Nephron (organoid): ENCODE data around the gene WDR45B.

Source experiments
- H3K27ac Mint-ChIP-seq, 3 experiments: 2 replicates each; pipeline ENCODE4 v1.8.0; 2020; ENCODE audit warnings: mixed read lengths in 3 of 3, mild to moderate bottlenecking in 2 of 3, moderate library complexity in 1 of 3
- H3K27me3 Mint-ChIP-seq: 2 replicates; pipeline ENCODE4 v1.8.0; 2021; ENCODE audit warnings: low read depth, mild to moderate bottlenecking, moderate library complexity, mixed read lengths
- H3K36me3 Mint-ChIP-seq: 2 replicates; pipeline ENCODE4 v1.8.0; 2020; ENCODE audit warnings: low read depth, mixed read lengths
- H3K4me1 Mint-ChIP-seq: 2 replicates; pipeline ENCODE4 v1.8.0; 2020; ENCODE audit warnings: mixed read lengths
- H3K4me3 Mint-ChIP-seq, 3 experiments: 2 replicates each; pipeline ENCODE4 v1.8.0; 2020; ENCODE audit warnings: mild to moderate bottlenecking in 3 of 3, mixed read lengths in 3 of 3, moderate library complexity in 2 of 3
- H3K9me3 Mint-ChIP-seq: 2 replicates; pipeline ENCODE4 v1.8.0; 2020; ENCODE audit warnings: mixed read lengths
- TF ChIP-seq, protein P1 (sequence below), 3 experiments: fragments of 200-600 bp; sonication (generic); IDR thresholded peaks; one replicate each; pipeline ENCODE4 v1.5.0; 2021; ENCODE audit warnings: antibody characterized with exemption in 3 of 3; ENCODE audit not compliant: unreplicated experiment in 3 of 3

Gene WDR45B

DNA sequence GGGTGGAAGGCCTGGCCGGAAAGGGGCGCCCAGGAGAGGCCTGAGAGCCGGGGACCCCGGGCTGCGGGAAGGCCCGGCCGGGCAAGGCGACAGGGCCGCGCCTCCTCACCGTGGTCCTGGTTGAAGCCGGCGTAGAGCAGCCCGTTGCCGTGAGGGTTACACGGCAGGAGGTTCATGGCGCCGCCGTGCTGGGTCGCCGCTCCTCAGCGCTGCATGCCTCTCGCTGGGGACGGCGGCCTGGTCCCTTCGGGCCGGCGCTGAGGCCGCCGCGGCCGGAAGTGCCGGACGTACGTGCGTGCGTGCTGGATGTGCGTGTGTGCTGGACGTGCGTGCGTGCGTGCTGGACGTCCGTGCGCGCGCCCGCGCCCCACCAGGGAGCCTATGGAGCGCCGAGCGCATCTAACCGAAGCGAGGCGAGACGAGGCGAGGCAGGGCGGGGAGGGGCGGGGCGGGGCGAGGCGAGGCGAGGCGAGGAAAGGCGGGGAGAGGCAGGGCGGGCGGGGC is at the start of gene WDR45B:
TSS of gene WDR45B (minus strand) at position 280 of the 504 bp plus-strand sequence. CDS start at position 176, 104 bp downstream.
- peaks cover 13% of the 10 kb centered on the region for H3K4me1 Mint-ChIP-seq
- TF ChIP-seq, protein P1, sequence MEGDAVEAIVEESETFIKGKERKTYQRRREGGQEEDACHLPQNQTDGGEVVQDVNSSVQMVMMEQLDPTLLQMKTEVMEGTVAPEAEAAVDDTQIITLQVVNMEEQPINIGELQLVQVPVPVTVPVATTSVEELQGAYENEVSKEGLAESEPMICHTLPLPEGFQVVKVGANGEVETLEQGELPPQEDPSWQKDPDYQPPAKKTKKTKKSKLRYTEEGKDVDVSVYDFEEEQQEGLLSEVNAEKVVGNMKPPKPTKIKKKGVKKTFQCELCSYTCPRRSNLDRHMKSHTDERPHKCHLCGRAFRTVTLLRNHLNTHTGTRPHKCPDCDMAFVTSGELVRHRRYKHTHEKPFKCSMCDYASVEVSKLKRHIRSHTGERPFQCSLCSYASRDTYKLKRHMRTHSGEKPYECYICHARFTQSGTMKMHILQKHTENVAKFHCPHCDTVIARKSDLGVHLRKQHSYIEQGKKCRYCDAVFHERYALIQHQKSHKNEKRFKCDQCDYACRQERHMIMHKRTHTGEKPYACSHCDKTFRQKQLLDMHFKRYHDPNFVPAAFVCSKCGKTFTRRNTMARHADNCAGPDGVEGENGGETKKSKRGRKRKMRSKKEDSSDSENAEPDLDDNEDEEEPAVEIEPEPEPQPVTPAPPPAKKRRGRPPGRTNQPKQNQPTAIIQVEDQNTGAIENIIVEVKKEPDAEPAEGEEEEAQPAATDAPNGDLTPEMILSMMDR (IDR thresholded peaks at IDR 0.05; ENCODE audit: unreplicated experiment in 3 of 3), result no peak
- peaks cover 20% of the 10 kb centered on the region for H3K36me3 Mint-ChIP-seq
- H3K27me3 Mint-ChIP-seq, result no peaks in the 10 kb centered on the region
- peak within 1 kb of the TSS; percentile 20 to 83 (median 61) for H3K27ac Mint-ChIP-seq
- no peaks in the 10 kb centered on the region for H3K9me3 Mint-ChIP-seq
- H3K4me3 Mint-ChIP-seq, result peak within 1 kb of the TSS; percentile 88 to 91 (median 89)

DNA sequence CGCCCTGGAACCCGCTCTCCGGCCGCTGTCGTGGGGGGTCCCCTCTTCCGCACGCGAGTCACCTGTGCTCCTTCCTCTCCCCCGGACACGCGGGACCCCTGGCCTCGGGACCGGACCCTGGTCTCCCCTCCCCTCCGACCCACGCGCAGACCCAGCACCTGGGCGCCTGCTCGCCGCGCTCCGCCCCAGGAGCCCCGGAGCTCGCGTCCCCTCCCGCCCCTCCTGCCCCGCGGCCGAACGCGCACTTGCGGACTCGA is 49.5 kb upstream of the WDR45B start:
- H3K27me3 Mint-ChIP-seq, result peaks cover 4% of the 10 kb centered on the region
- peaks cover 22% of the 10 kb centered on the region for H3K4me1 Mint-ChIP-seq
- TF ChIP-seq, protein P1 (IDR thresholded peaks at IDR 0.05; ENCODE audit: unreplicated experiment in 3 of 3), result no peak
- peaks cover 23% of the 10 kb centered on the region for H3K36me3 Mint-ChIP-seq
- H3K9me3 Mint-ChIP-seq, result peaks cover 17% of the 10 kb centered on the region
- H3K4me3 Mint-ChIP-seq, result peak overlapping the region; percentile 76 to 80 (median 78)
- H3K27ac Mint-ChIP-seq, result no peak overlapping the region

DNA sequence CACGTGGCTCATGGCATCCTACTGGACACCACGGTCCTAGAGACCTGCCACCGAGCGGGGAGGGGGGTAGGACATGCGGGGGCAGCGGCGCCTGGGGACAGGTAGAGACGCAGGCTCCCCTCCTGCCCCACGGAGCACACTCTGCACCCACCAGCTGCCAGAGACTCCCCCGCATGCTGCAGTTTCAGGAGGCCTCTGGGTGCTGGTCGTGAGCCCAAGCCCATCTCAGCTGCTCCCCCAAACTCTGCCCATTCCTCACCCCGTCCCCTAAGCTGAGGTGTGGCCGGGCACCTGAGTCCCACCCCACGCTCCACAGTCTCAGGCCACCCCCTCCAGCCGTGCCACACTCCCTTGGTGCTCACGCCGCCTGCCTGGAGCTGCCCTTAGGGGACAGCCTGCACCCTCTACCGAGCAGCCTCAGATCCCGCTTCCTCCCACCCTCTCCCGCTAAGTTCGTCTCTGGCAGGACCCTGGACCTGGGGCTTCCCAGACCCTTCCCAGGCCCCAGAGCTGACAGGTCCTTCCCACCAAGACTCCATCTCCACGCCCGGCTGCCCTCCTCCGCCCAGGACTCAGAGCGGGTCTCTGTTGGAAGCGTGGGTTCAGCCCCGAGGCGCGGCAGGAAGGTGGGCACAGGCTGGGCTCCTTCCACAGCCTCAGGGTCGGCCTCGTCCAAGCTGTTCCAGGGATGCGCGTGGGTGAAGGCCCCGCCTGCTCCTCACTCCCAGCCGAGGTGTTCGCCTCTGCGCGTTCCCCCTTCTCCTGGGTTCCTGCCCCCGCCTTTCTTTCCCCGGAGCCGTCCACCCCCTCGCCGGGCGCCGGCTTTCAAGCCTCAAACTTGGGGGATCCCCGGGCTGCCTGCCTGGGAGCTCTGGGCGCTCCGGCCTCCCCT is 48.9 kb upstream of the WDR45B start:
- Mint-ChIP-seq H3K4me1 (peaks cover 16% of the 10 kb centered on the region), H3K4me3 (peak overlapping the region; percentile 76 to 80 (median 78)), H3K36me3 (peaks cover 23% of the 10 kb centered on the region), H3K27ac (no peak overlapping the region), H3K9me3 (peaks cover 17% of the 10 kb centered on the region), H3K27me3 (peaks cover 4% of the 10 kb centered on the region)
- TF ChIP-seq, protein P1 (IDR thresholded peaks at IDR 0.05; ENCODE audit: unreplicated experiment in 3 of 3), result no peak

DNA sequence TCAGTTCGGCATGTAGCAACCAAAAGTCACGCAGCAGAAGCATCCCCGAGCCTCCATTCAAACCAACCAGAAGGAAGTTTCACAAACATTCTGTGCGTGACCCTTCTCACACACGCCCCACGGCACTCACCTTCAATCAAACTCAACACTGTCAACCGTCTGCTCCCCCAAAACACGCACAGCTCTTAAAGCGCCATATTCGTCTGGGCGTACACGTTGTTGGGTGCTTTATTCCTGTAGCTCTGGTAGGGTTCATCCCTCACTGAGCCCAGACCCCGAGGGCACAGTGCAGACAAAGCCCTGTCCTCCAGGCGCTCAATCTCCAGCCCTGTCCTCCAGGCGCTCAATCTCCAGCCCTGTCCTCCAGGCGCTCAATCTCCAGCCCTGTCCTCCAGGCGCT is 48.0 kb upstream of the WDR45B start:
- peaks cover 4% of the 10 kb centered on the region for H3K27me3 Mint-ChIP-seq
- no peak overlapping the region for H3K27ac Mint-ChIP-seq
- peaks cover 13% of the 10 kb centered on the region for H3K4me1 Mint-ChIP-seq
- H3K4me3 Mint-ChIP-seq, result peak overlapping the region; percentile 37 to 74 (median 71)
- H3K9me3 Mint-ChIP-seq, result peaks cover 17% of the 10 kb centered on the region
- H3K36me3 Mint-ChIP-seq, result peaks cover 23% of the 10 kb centered on the region
- TF ChIP-seq, protein P1 (IDR thresholded peaks at IDR 0.05; ENCODE audit: unreplicated experiment in 3 of 3), result no peak

DNA sequence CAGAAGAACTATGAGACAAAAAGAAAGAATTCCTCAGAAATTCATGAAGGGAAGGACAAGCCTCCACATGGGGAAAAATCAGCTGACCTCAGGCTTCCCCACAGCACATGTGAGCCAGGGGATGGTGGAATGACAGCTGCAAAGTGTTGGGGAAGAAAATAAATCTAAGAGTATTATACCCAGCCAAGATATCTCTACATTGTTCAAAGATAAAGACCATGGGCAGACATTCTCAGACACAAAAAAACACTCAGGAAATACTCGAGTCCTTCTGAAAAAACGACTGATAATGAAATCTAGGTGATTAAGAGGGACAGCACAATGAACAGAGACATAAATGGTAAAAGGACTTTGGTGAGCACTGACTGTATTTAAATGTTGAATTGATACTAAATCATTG is 46.4 kb upstream of the WDR45B start:
- peaks cover 11% of the 10 kb centered on the region for H3K4me1 Mint-ChIP-seq
- TF ChIP-seq, protein P1 (IDR thresholded peaks at IDR 0.05; ENCODE audit: unreplicated experiment in 3 of 3), result no peak
- peaks cover 27% of the 10 kb centered on the region for H3K36me3 Mint-ChIP-seq
- H3K27ac Mint-ChIP-seq, result no peak overlapping the region
- peaks cover 17% of the 10 kb centered on the region for H3K9me3 Mint-ChIP-seq
- H3K27me3 Mint-ChIP-seq, result peaks cover 4% of the 10 kb centered on the region
- peak overlapping the region; percentile 25 to 74 (median 68) for H3K4me3 Mint-ChIP-seq
